Transverse colon (tissue), 4 donors: Measurements from ENCODE around the gene TNPO1. TPM values are rescaled to one million over a fixed set of nuclear protein-coding genes. Genes with fewer than 3 reads are reported as not detected.

ENCODE experiments used
- DNase-seq: peaks from one replicate; pipeline ENCODE4 v3.0.0-alpha.2; 2019
- H3K27ac ChIP-seq, 4 donors: fragments of 200-600 bp; sonication (generic); 2 replicates each; pipeline ENCODE4 v1.5.1; 2016 to 2018; ENCODE audit warnings: inconsistent platforms in 4 of 4
- H3K27me3 ChIP-seq: fragments of 200-600 bp; sonication (generic); 2 replicates; pipeline ENCODE4 v1.5.1; 2017; ENCODE audit warnings: inconsistent platforms
- H3K36me3 ChIP-seq, 4 donors: fragments of 200-600 bp; sonication (generic); 2 replicates each; pipeline ENCODE4 v1.5.1; 2017 to 2019; ENCODE audit warnings: inconsistent platforms in 4 of 4
- H3K4me1 ChIP-seq, 4 donors: fragments of 200-600 bp; sonication (generic); 2 replicates each; pipeline ENCODE4 v1.5.1; 2017 to 2020; ENCODE audit warnings: inconsistent platforms in 4 of 4
- H3K4me3 ChIP-seq, 4 donors: fragments of 200-600 bp; sonication (generic); 1 replicate in 1 of 4; 2 replicates in 3 of 4; pipeline versions ENCODE4 v1.5.1 to v1.6.1; 2017 to 2019; ENCODE audit warnings: inconsistent platforms in 4 of 4
- H3K9me3 ChIP-seq, 2 donors: fragments of 200-600 bp; sonication (generic); 2 replicates each; pipeline ENCODE4 v1.5.1; 2017 to 2019; ENCODE audit warnings: inconsistent platforms in 2 of 2
- CTCF ChIP-seq, 5 experiments: fragments of 200-600 bp in 3 of 5; fragments of 450-650 bp in 2 of 5; sonication (generic) in 3 of 5; IDR thresholded peaks; 1 replicate in 2 of 5; 2 replicates in 3 of 5; pipeline ENCODE4 v1.5.1; 2016 to 2017; ENCODE audit warnings: antibody characterized with exemption in 5 of 5, inconsistent platforms in 3 of 5, mild to moderate bottlenecking in 2 of 5, moderate library complexity in 1 of 5
- EP300 ChIP-seq: sonication (generic); formaldehyde crosslinking; IDR thresholded peaks from one replicate; pipeline ENCODE4 v1.6.1; 2017; ENCODE audit warnings: antibody characterized with exemption, low read depth
- POLR2A ChIP-seq: fragments of 450-650 bp; IDR thresholded peaks from one replicate; pipeline ENCODE4 v1.6.1; 2016; ENCODE audit warnings: antibody characterized with exemption, mild to moderate bottlenecking, moderate library complexity
- POLR2AphosphoS5 ChIP-seq, 3 donors: sonication (generic); formaldehyde crosslinking; IDR thresholded peaks; one replicate each; pipeline ENCODE4 v1.6.1; 2016; ENCODE audit warnings: antibody characterized with exemption in 3 of 3
- WGBS, 2 donors: methylation state at CpG; one replicate each; pipeline ENCODE4 v1.1.5; 2018; ENCODE audit warnings: low coverage in 1 of 2; 5-methylcytosine and 5-hydroxymethylcytosine counted together
- in situ Hi-C, 4 donors: fragments of 200-750 bp; cut with MboI; loops; one replicate each; pipeline versions ENCODE4 v1.15.0 to v1.15.1; 2017; ENCODE audit warnings: low sequenced_read_pairs in 3 of 4, low pct_ligation_motif_present in 1 of 4, low pct_unique_long_range_greater_than_20kb in 1 of 4
- intact Hi-C: fragments of 100-400 bp; cut with DNase I; formaldehyde crosslinking; loops from one replicate; pipeline ENCODE4 v1.15.1; 2023; ENCODE audit warnings: low total_unique reads
- total RNA-seq, 4 donors: library from RNA; depleted of rRNA; stranded (reverse); fragments of >200 nt; gene quantifications; one replicate each; pipeline ENCODE4 v1.1.0, GENCODE V29; 2016

The TNPO1 gene
- total RNA-seq, result 100 to 1,000 TPM in 2 of 4 donors, 10 to 100 TPM in 2; 30.3 to 391 (median 102) TPM

GRCh38 chr5:72816284-72817075, at the start of gene TNPO1:
TNPO1 (plus strand) TSS chr5:72816661; CDS start chr5:72816738, 77 bp downstream.
- H3K4me3 ChIP-seq, result peak within 1 kb of the TSS; percentile 61 to 90 (median 86)
- no peaks in the 10 kb centered on the region for H3K36me3 ChIP-seq
- H3K27ac ChIP-seq, result peak within 1 kb of the TSS; percentile 98 to 99 (median 99)
- H3K4me1 ChIP-seq, result peaks cover 6 to 36% (median 19%) of the 10 kb centered on the region in 4 donors
- no peaks in the 10 kb centered on the region for H3K27me3 ChIP-seq
- intact Hi-C loops, result loop anchor here (5.0 kb wide), 1 partner anchor 449 kb away; no protein-coding TSS in a partner anchor
- in situ Hi-C loops, result loop anchor here in 3 of 4 donors (10.0 to 25.0 kb wide), 3 partner anchors 202 to 454 kb away; no protein-coding TSS in a partner anchor
- DNase-seq, result peak; percentile 94
- TF ChIP-seq POLR2AphosphoS5 (IDR thresholded peaks at IDR 0.05) (peak; percentile 96 to 98 (median 96)), CTCF (IDR thresholded peaks at IDR 0.05) (no peak), POLR2A (peak; percentile 96), EP300 (no peak)
- 0% methylated on average over 71 of the region's 93 CpGs; no CpG with 5 or more reads in 1 of the 2 donors for WGBS, 2 donors
- H3K9me3 ChIP-seq, result no peaks in the 10 kb centered on the region

GRCh38 chr5:72767289-72768010, 49.0 kb upstream of the TNPO1 start:
- DNase-seq, result no peak
- in situ Hi-C loops, result no loop called here
- 62 to 69% methylated on average over 5 to 7 of the region's 7 CpGs for WGBS, 2 donors

GRCh38 chr5:72770266-72770665, 46.2 kb upstream of the TNPO1 start:
- Histone ChIP-seq H3K27ac (no peak overlapping the region), H3K27me3 (no peaks in the 10 kb centered on the region), H3K4me3 (no peak overlapping the region), H3K9me3 (no peaks in the 10 kb centered on the region), H3K4me1 (peaks cover 0 to 7% (median 0%) of the 10 kb centered on the region in 4 donors), H3K36me3 (no peaks in the 10 kb centered on the region)
- TF ChIP-seq POLR2A (no peak), EP300 (no peak), CTCF (IDR thresholded peaks at IDR 0.05) (no peak), POLR2AphosphoS5 (IDR thresholded peaks at IDR 0.05) (no peak)
- 81 to 89% methylated on average over 4 of the region's 4 CpGs for WGBS, 2 donors
- in situ Hi-C loops, result no loop called here
- intact Hi-C loops, result no loop called here
- DNase-seq, result no peak

More at GRCh38 chr5:72767289-72768010, 49.0 kb upstream of the TNPO1 start:
- no peak for TF ChIP-seq POLR2AphosphoS5 (IDR thresholded peaks at IDR 0.05)
- no peak for TF ChIP-seq CTCF (IDR thresholded peaks at IDR 0.05)
- no peak for TF ChIP-seq POLR2A
- H3K4me3 ChIP-seq, result no peak overlapping the region
- no peaks in the 10 kb centered on the region for H3K36me3 ChIP-seq
- H3K4me1 ChIP-seq, result peaks cover 0 to 7% (median 0%) of the 10 kb centered on the region in 4 donors
- H3K27ac ChIP-seq, result no peak overlapping the region
- intact Hi-C loops, result no loop called here
- H3K9me3 ChIP-seq, result no peaks in the 10 kb centered on the region
- H3K27me3 ChIP-seq, result no peaks in the 10 kb centered on the region

- H3K4me3 ChIP-seq, result no peak overlapping the region
- in situ Hi-C loops (no loop called here), intact Hi-C loops (no loop called here)
- no peak overlapping the region for H3K27ac ChIP-seq
- TF ChIP-seq POLR2A, result no peak
- H3K36me3 ChIP-seq, result no peaks in the 10 kb centered on the region
- no peak for DNase-seq
- WGBS, 2 donors, result 96 to 100% methylated on average over 1 of the region's 1 CpG
- H3K4me1 ChIP-seq, result no peaks in the 10 kb centered on the region
- peaks cover 21 to 26% of the 10 kb centered on the region in 2 donors for H3K9me3 ChIP-seq
- H3K27me3 ChIP-seq, result peaks cover 8% of the 10 kb centered on the region
Observed at GRCh38 chr5:72776684-72777083, 39.8 kb upstream of the TNPO1 start.
